GM12801 (cell line): ENCODE results near the gene HPCAL1.

Experiments
- TF ChIP-seq, protein P1 (sequence below): IDR thresholded peaks from one replicate; pipeline ENCODE4 v1.5.1; 2011; ENCODE audit warnings: control low read depth; ENCODE audit not compliant: insufficient read length; ENCODE audit errors: extremely low read depth

The HPCAL1 gene

GRCh38 chr2:10415048-10415447 lies 112.3 kb downstream of the HPCAL1 start:
- TF ChIP-seq, protein P1, sequence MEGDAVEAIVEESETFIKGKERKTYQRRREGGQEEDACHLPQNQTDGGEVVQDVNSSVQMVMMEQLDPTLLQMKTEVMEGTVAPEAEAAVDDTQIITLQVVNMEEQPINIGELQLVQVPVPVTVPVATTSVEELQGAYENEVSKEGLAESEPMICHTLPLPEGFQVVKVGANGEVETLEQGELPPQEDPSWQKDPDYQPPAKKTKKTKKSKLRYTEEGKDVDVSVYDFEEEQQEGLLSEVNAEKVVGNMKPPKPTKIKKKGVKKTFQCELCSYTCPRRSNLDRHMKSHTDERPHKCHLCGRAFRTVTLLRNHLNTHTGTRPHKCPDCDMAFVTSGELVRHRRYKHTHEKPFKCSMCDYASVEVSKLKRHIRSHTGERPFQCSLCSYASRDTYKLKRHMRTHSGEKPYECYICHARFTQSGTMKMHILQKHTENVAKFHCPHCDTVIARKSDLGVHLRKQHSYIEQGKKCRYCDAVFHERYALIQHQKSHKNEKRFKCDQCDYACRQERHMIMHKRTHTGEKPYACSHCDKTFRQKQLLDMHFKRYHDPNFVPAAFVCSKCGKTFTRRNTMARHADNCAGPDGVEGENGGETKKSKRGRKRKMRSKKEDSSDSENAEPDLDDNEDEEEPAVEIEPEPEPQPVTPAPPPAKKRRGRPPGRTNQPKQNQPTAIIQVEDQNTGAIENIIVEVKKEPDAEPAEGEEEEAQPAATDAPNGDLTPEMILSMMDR, result no peak

GRCh38 chr2:10415640-10416039 lies 112.9 kb downstream of the HPCAL1 start:
- TF ChIP-seq, protein P1, result no peak

DNA sequence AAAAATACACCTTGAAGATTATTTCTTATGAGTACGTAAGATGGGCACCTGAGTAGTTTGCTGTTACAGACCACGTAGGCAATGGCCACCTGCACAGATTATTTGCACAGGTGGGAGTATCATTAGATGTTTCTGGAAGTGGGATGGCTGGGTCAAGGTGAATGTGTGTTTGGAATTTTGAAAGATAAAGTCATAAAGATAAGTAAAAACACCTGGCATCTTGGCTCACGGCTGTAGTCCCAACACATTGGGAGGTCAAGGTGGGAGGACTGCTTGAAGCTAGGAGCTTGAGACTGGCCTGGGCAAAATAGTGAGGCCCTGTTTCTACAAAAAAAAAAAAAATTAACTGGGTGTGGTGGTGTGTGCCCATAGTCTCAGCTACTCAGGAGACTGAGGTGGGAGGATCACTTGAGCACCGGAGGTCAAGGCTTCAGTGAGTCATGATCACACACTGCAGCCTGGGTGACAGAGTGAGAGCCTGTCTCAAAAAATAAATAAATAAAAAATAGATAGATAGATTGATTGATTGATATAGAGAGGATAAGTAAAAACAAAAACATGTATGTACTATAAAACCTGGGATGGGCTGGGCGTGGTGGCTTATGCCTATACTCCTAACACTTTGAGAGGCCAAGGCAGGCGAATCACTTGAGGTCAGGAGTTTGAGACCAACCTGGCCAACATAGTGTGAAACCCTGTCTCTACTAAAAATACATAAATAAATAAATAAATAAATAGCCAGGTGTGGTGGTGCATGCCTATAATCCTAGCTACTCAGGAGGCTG lies 115.0 kb downstream of the HPCAL1 start:
- TF ChIP-seq, protein P1, result no peak

- TF ChIP-seq, protein P1, result no peak
These were observed 117.0 kb downstream of the HPCAL1 start for GRCh38 chr2:10419553-10420257.

DNA sequence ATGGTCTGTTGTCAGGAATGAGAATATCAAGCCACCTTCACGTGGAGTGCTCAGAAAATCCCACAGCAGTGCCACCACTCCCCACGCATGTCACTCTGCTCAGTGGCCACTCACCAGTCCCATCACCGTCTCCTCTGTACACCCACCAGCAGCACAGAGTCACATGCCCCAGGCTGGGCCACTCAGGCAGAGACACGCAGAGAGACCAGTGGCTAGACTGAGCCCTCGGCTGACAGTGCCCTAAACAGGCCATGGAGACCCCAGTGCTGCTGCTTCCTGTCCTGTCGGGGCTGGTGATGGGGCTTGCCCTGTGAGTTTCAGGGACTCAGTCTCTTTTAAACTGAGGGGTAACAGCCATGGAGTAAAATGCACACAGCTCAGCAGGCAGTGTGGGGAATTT lies 119.5 kb downstream of the HPCAL1 start:
- TF ChIP-seq, protein P1, result no peak

GRCh38 chr2:10422732-10423399 lies 120.2 kb downstream of the HPCAL1 start:
- TF ChIP-seq, protein P1, result no peak

- TF ChIP-seq, protein P1, result no peak
These were observed 120.7 kb downstream of the HPCAL1 start for GRCh38 chr2:10423400-10423774.
